OCI-LY1 (cell line): ENCODE results near the gene LHX6.

ENCODE experiments used
- CTCF ChIP-seq: fragments of 200-600 bp; sonication (generic), shearing (Covaris generic); IDR thresholded peaks from 2 replicates; pipeline ENCODE4 v1.5.1; 2017; ENCODE audit warnings: mild to moderate bottlenecking, antibody characterized with exemption, low read length, moderate library complexity, mixed read lengths
- EZH2 ChIP-seq: fragments of 200-600 bp; sonication (generic), shearing (Covaris generic); IDR thresholded peaks from 2 replicates; pipeline ENCODE4 v1.8.0; 2017; ENCODE audit warnings: borderline replicate concordance, mixed run types, mild to moderate bottlenecking, antibody characterized with exemption, low read length, moderate library complexity, mixed read lengths

DNA sequence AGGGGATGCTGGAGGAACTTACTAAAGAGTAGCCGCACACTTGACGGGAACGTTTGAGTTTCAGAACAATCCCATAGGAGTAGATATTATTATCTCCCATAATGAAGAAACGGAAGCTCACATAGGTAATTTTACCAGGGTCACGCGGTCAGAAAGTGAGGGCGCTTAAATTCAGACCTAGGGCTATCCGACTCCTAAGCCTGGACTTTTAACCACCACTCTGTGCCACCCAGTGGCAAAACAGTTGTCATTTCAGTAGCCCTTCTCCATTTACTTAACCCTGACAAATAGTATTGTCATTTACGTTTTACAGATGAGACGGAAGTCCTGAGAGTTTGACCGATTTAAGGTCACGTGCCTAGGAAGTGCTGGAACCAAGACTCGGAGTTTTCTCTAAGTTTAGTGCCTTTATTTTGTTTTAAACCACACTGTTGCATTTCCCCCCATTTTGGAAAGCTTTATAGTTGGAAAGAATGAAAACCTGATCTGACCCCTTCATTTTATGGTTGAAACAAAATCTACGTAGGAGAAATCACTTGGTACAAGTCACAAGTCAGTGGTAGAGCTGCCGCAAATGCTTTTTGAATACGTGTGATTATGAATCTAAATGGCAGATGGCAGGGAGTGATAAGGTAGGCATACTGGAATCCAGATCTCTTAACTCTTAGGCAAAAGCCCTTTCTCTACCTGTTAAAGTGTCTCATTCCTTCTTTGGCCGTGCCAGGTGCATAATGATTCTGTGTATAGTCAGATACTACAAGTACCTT lies 36.6 kb upstream of the LHX6 start:
- TF ChIP-seq CTCF (peak; percentile 33; the same call in 1 of the 2 replicates), EZH2 (no peak)
